ENCODE data around the gene PBOV1. TPM values are rescaled to one million over a fixed set of nuclear protein-coding genes. Genes with fewer than 3 reads are reported as not detected.

The PBOV1 gene
- total RNA-seq, 1 experiment from 2014 or later: not detected

- Histone ChIP-seq H3K36me3 (ENCODE audit: control insufficient read depth in 1 of 2, insufficient read depth in 2 of 2, low read length in 2 of 2) (no peaks in the 10 kb centered on the region), H3K4me1 (ENCODE audit: control insufficient read depth in 1 of 2, insufficient read depth in 2 of 2, low read length in 2 of 2) (no peaks in the 10 kb centered on the region), H3K4me3 (replicated peaks in 1 of 2; ENCODE audit: low read depth in 1 of 2, low read length in 2 of 2) (no peak overlapping the region), H3K27me3 (ENCODE audit: insufficient read depth, low read length) (no peaks in the 10 kb centered on the region), H3K27ac (ENCODE audit: low read depth, low read length) (no peak overlapping the region), H4K20me1 (ENCODE audit: insufficient read depth) (no peaks in the 10 kb centered on the region), H3K9me2 (ENCODE audit: insufficient read depth) (no peaks in the 10 kb centered on the region), H3K79me2 (ENCODE audit: insufficient read depth, low read length) (no peaks in the 10 kb centered on the region), H2AFZ (ENCODE audit: low read depth, low read length, poor library complexity, severe bottlenecking) (no peak overlapping the region), H3K9ac (ENCODE audit: low read length) (no peak overlapping the region), H3K4me2 (ENCODE audit: low read length) (no peak overlapping the region), H3K9me3 (ENCODE audit: control insufficient read depth in 1 of 2, insufficient read depth in 1 of 2, low read depth in 1 of 2, low read length in 2 of 2) (no peaks in the 10 kb centered on the region)
- ATAC-seq (no peak), DNase-seq (ENCODE audit: low read depth, low spot score) (no peak)
- CTCF ChIA-PET: no interaction called here
- intact Hi-C loops (cut with micrococcal nuclease): no loop called here
- no peak for TF ChIP-seq JUND (IDR thresholded peaks at IDR 0.05)
- no peak for TF ChIP-seq CBX3 (IDR thresholded peaks at IDR 0.05; ENCODE audit: low read depth)
- no peak for TF ChIP-seq ZBTB33 (IDR thresholded peaks at IDR 0.05; ENCODE audit: extremely low read depth, insufficient replicate concordance, low read length)
- no peak for TF ChIP-seq CEBPB (IDR thresholded peaks at IDR 0.05; ENCODE audit: low read depth)
- no peak for TF ChIP-seq POLR2AphosphoS5 (IDR thresholded peaks at IDR 0.05; ENCODE audit: low read depth, low read length)
- TF ChIP-seq RAD21 (IDR thresholded peaks at IDR 0.05; ENCODE audit: low read depth): no peak
- no peak for TF ChIP-seq REST (IDR thresholded peaks at IDR 0.05; ENCODE audit: low read depth)
- TF ChIP-seq CTCF (IDR thresholded peaks at IDR 0.05 in 2 of 3, conservative IDR thresholded peaks at IDR 0.05 in 1 of 3; ENCODE audit: borderline replicate concordance in 1 of 3, insufficient read depth in 1 of 3, low read depth in 2 of 3, low read length in 2 of 3): no peak
- TF ChIP-seq SP1 (IDR thresholded peaks at IDR 0.05; ENCODE audit: low read depth): no peak
- TF ChIP-seq POLR2A (IDR thresholded peaks at IDR 0.05; ENCODE audit: borderline replicate concordance, extremely low read depth, insufficient read depth, insufficient read length): no peak
- RAD21 ChIA-PET (ENCODE audit: low non-redundant PET in 1 of 2, low total read pairs in 2 of 2, uncharacterized antibody in 2 of 2, unreplicated experiment in 2 of 2): no interaction called here
- BruUV-seq (replicated peaks): no TSS peak
- POLR2A ChIA-PET: no interaction called here
Observed at GRCh38 chr6:138229663-138230179, 11.4 kb upstream of the PBOV1 start.
